GM12878 (cell line): Measurements from ENCODE around the gene DDX39B. TPM values are rescaled to one million over a fixed set of nuclear protein-coding genes. Genes with fewer than 3 reads are reported as not detected.

Source experiments
- ETV6 ChIP-seq, 2 experiments: fragments of 450-650 bp in 1 of 2; IDR thresholded peaks in 1 of 2; conservative IDR thresholded peaks in 1 of 2; 2 replicates each; pipeline ENCODE4 v1.6.1; 2014; ENCODE audit warnings: antibody characterized with exemption in 1 of 2, borderline replicate concordance in 1 of 2, low read depth in 1 of 2, mild to moderate bottlenecking in 1 of 2, moderate library complexity in 1 of 2
- FOS ChIP-seq: IDR thresholded peaks from 3 replicates; pipeline ENCODE4 v1.6.1; 2011; ENCODE audit warnings: borderline replicate concordance; ENCODE audit not compliant: insufficient read length; ENCODE audit errors: extremely low read depth
- FOXM1 ChIP-seq: IDR thresholded peaks from 2 replicates; pipeline ENCODE4 v1.6.1; 2012; ENCODE audit warnings: low read depth, mild to moderate bottlenecking, inconsistent platforms, low read length, moderate library complexity
- GABPA ChIP-seq: IDR thresholded peaks from 2 replicates; pipeline ENCODE4 v1.6.1; 2014; ENCODE audit warnings: antibody characterized with exemption, low read depth, mild to moderate bottlenecking, inconsistent platforms
- GATAD2B ChIP-seq: fragments of 450-650 bp; conservative IDR thresholded peaks from 2 replicates; pipeline ENCODE4 v1.6.1; 2017; ENCODE audit warnings: low read depth, mild to moderate bottlenecking, moderate library complexity
- HDAC2 ChIP-seq: fragments of 200-600 bp; sonication (generic); IDR thresholded peaks from 2 replicates; pipeline ENCODE4 v1.6.1; 2017
- HDAC6 ChIP-seq: fragments of 200-600 bp; sonication (generic); IDR thresholded peaks from one replicate; pipeline ENCODE4 v1.8.0; 2017; ENCODE audit warnings: antibody characterized with exemption; ENCODE audit not compliant: unreplicated experiment
- KAT2A ChIP-seq: conservative IDR thresholded peaks from 2 replicates; pipeline ENCODE4 v1.6.1; 2011; ENCODE audit warnings: low read depth, low read length; ENCODE audit not compliant: control insufficient read depth
- KDM1A ChIP-seq: fragments of 200-600 bp; sonication (generic); IDR thresholded peaks from 2 replicates; pipeline ENCODE4 v1.6.1; 2016; ENCODE audit warnings: borderline replicate concordance
- NBN ChIP-seq: fragments of 450-650 bp; IDR thresholded peaks from 2 replicates; pipeline ENCODE4 v1.6.1; 2016
- NR2C1 ChIP-seq: fragments of 450-650 bp; IDR thresholded peaks from 2 replicates; pipeline ENCODE4 v1.6.1; 2017; ENCODE audit warnings: antibody characterized with exemption, mild to moderate bottlenecking, moderate library complexity
- PAX5 ChIP-seq: IDR thresholded peaks from 2 replicates; pipeline ENCODE4 v1.6.1; 2011; ENCODE audit warnings: low read depth, low read length, borderline replicate concordance
- POU2F2 ChIP-seq: IDR thresholded peaks from 3 replicates; pipeline ENCODE4 v1.6.1; 2011; ENCODE audit warnings: low read depth, mild to moderate bottlenecking, low read length, borderline replicate concordance
- SIX5 ChIP-seq: IDR thresholded peaks from 2 replicates; pipeline ENCODE4 v1.6.1; 2011; ENCODE audit warnings: mild to moderate bottlenecking, low read depth, low read length, moderate library complexity; ENCODE audit not compliant: severe bottlenecking
- SREBF1 ChIP-seq: IDR thresholded peaks from 2 replicates; pipeline ENCODE4 v1.6.1; 2012; ENCODE audit warnings: mild to moderate bottlenecking, low read length
- TAF1 ChIP-seq: IDR thresholded peaks from 2 replicates; pipeline ENCODE4 v1.6.1; 2011; ENCODE audit warnings: mild to moderate bottlenecking, low read depth, low read length, borderline replicate concordance
- TCF12 ChIP-seq: IDR thresholded peaks from 2 replicates; pipeline ENCODE4 v1.6.1; 2011; ENCODE audit warnings: low read depth, mild to moderate bottlenecking, low read length
- WRNIP1 ChIP-seq: IDR thresholded peaks from 2 replicates; pipeline ENCODE4 v1.6.1; 2011; ENCODE audit warnings: low read depth, low read length, improper control_type of control experiment, borderline replicate concordance
- YY1 ChIP-seq: IDR thresholded peaks from 2 replicates; pipeline ENCODE4 v1.6.1; 2011; ENCODE audit warnings: low read depth, mild to moderate bottlenecking, low read length
- ZNF207 ChIP-seq: fragments of 450-650 bp; IDR thresholded peaks from 2 replicates; pipeline ENCODE4 v1.6.1; 2014; ENCODE audit warnings: antibody characterized with exemption, mild to moderate bottlenecking, borderline replicate concordance
- ZSCAN29 ChIP-seq: fragments of 450-650 bp; IDR thresholded peaks from 2 replicates; pipeline ENCODE4 v1.6.1; 2017; ENCODE audit warnings: mild to moderate bottlenecking, moderate library complexity
- polyA plus RNA-seq, 11 experiments: library from polyadenylated mRNA; depleted of rRNA in 4 of 11; unstranded in 6 of 11; stranded (reverse) in 5 of 11; fragments of >200 nt; fragmentation: Nextera tagmentation in 4 of 11; fragmentation: Illumina TruSeq in 1 of 11; extraction: Ambion mirVana in 4 of 11; extraction: Trizol in 1 of 11; gene quantifications; 1 replicate in 1 of 11; 2 replicates in 10 of 11; pipeline versions ENCODE4 v1.2.1 to v1.2.3, GENCODE V29; 2011 to 2016; ENCODE audit warnings: inconsistent platforms in 2 of 11, missing spikeins in 2 of 11, low read depth in 1 of 11
- total RNA-seq, 4 experiments: library from RNA; depleted of rRNA in 3 of 4; stranded (reverse); fragments of >200 nt in 3 of 4; fragmentation: Illumina TruSeq in 1 of 4; extraction: Trizol in 1 of 4; gene quantifications; 2 replicates each; pipeline versions ENCODE4 v1.2.1 to v1.2.3, GENCODE V29; 2013 to 2021
- TF ChIP-seq, protein P1 (sequence below): fragments of 450-650 bp; IDR thresholded peaks from 2 replicates; pipeline ENCODE4 v1.6.1; 2014; ENCODE audit warnings: mild to moderate bottlenecking
- TF ChIP-seq, protein P2 (sequence below): IDR thresholded peaks from 2 replicates; pipeline ENCODE4 v1.6.1; 2011; ENCODE audit warnings: low read depth, low read length, improper control_type of control experiment, borderline replicate concordance
- TF ChIP-seq, protein P3 (sequence below): IDR thresholded peaks from 2 replicates; pipeline ENCODE4 v1.6.1; 2011; ENCODE audit warnings: borderline replicate concordance, low read depth, mild to moderate bottlenecking, moderate library complexity, low read length; ENCODE audit not compliant: insufficient read depth, poor library complexity, severe bottlenecking

The DDX39B gene
- total and polyA plus RNA-seq, 10 of the 15 experiments (the other 5 are each of a cell fraction or from before 2014, with no cell fraction given), result 271 to 661 (median 330) TPM

DNA sequence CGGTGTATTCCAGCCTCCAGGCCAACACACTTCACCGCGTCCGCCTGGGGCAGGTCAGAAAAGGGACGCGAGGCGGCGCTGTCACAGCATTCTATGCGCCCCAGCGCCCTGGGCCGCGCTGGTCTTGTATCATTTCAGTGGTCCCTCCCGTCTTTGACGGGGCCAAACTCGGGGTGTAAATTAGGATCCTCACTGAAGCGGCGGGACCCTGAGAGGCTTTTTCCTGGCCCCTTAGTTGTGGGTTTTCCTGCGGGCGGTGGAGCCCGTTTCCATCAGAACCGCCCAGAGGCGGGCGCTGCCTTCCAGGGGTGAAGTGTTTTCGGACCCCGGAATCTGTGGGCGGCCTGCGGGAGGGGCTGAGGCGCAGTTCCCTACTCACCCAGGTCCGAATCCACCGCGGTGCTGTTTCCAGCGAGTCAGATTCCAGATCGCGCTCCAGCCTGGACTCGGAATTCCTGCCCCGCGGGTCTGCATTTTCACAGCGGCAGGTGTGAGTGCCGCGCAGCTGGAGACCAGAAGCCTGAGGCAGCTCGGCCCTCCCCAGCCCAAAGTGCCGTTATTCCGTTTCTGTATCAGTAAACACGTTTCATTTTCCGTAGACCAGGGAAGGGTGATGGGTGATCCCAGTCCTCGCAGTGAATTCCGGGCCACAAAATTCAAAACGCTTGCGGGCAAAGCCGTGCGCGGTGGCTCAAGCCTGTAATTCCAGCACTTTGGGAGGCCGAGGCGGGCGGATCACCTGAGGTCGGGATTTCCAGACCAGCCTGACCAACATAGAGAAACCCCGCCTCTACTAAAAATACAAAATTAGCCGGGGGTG lies 47.7 kb downstream of the DDX39B start (continued):
- TF ChIP-seq SIX5 (no peak), YY1 (peak; percentile 71), GABPA (no peak), TCF12 (no peak), KAT2A (no peak), ZSCAN29 (no peak), HDAC2 (no peak), FOS (no peak), PAX5 (no peak), WRNIP1 (no peak), KDM1A (no peak), HDAC6 (no peak), POU2F2 (0 out of 3 replicates have a peak, but pooled peaks have one; percentile 31), SREBF1 (no peak), GATAD2B (0 out of 2 replicates have a peak, but pooled peaks have one; percentile 46), ETV6 (conservative IDR thresholded peaks at IDR 0.05 in 1 of 2, IDR thresholded peaks at IDR 0.05 in 1 of 2; ENCODE audit: borderline replicate concordance in 1 of 2, low read depth in 1 of 2) (no peak), NR2C1 (no peak), NBN (0 out of 2 replicates have a peak, but pooled peaks have one; percentile 34), TAF1 (peak; percentile 23; the same call in 1 of the 2 replicates), FOXM1 (peak; percentile 41), ZNF207 (no peak)
- TF ChIP-seq, protein P1, sequence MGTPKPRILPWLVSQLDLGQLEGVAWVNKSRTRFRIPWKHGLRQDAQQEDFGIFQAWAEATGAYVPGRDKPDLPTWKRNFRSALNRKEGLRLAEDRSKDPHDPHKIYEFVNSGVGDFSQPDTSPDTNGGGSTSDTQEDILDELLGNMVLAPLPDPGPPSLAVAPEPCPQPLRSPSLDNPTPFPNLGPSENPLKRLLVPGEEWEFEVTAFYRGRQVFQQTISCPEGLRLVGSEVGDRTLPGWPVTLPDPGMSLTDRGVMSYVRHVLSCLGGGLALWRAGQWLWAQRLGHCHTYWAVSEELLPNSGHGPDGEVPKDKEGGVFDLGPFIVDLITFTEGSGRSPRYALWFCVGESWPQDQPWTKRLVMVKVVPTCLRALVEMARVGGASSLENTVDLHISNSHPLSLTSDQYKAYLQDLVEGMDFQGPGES, result no peak
- TF ChIP-seq, protein P2, sequence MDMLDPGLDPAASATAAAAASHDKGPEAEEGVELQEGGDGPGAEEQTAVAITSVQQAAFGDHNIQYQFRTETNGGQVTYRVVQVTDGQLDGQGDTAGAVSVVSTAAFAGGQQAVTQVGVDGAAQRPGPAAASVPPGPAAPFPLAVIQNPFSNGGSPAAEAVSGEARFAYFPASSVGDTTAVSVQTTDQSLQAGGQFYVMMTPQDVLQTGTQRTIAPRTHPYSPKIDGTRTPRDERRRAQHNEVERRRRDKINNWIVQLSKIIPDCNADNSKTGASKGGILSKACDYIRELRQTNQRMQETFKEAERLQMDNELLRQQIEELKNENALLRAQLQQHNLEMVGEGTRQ, result no peak
- TF ChIP-seq, protein P3, sequence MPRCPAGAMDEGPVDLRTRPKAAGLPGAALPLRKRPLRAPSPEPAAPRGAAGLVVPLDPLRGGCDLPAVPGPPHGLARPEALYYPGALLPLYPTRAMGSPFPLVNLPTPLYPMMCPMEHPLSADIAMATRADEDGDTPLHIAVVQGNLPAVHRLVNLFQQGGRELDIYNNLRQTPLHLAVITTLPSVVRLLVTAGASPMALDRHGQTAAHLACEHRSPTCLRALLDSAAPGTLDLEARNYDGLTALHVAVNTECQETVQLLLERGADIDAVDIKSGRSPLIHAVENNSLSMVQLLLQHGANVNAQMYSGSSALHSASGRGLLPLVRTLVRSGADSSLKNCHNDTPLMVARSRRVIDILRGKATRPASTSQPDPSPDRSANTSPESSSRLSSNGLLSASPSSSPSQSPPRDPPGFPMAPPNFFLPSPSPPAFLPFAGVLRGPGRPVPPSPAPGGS, result no peak
